ENCODE data around the gene ONECUT1. TPM values are rescaled to one million over a fixed set of nuclear protein-coding genes. Genes with fewer than 3 reads are reported as not detected.
A peak's percentile ranks its signal among the peaks of the same experiment; 100 is the strongest.

Gene ONECUT1
- total and polyA plus RNA-seq, 5 donors from 2014 or later: not detected

GRCh38 chr15:52732551-52732950, 57.6 kb downstream of the ONECUT1 start:
- Histone ChIP-seq H3K27me3 (ENCODE audit: control insufficient read depth, insufficient read depth, low read length) (no peaks in the 10 kb centered on the region), H3K4me3 (ENCODE audit: low read depth, low read length) (no peak overlapping the region), H3K4me1 (ENCODE audit: control insufficient read depth, insufficient read depth, low read length, poor library complexity, severe bottlenecking) (peaks cover 16% of the 10 kb centered on the region), H3K36me3 (ENCODE audit: control insufficient read depth, insufficient read depth, low read length) (no peaks in the 10 kb centered on the region), H3K9me3 (ENCODE audit: control insufficient read depth in 2 of 2, low read length in 2 of 2) (no peaks in the 10 kb centered on the region), H3K27ac (ENCODE audit: insufficient read depth, low read length, poor library complexity, severe bottlenecking) (no peak overlapping the region)
- no peak for DNase-seq
- no peaks in the 10 kb centered on the region for H3K36me3 Mint-ChIP-seq
- H3K4me1 Mint-ChIP-seq: peaks cover 12 to 31% (median 18%) of the 10 kb centered on the region in 4 donors
- no peak for ATAC-seq (ENCODE audit: low read depth in 2 of 2)
- no peaks in the 10 kb centered on the region for H3K27me3 Mint-ChIP-seq
- peak overlapping the region; percentile 17 to 97 (median 60) for H3K27ac Mint-ChIP-seq
- no peaks in the 10 kb centered on the region for H3K9me3 Mint-ChIP-seq
- H3K4me3 Mint-ChIP-seq: no peak overlapping the region

- DNase-seq: no peak
- Mint-ChIP-seq H3K36me3 (no peaks in the 10 kb centered on the region), H3K4me3 (no peak overlapping the region), H3K27ac (peak overlapping the region; percentile 60 to 97 (median 90)), H3K4me1 (peaks cover 12 to 33% (median 20%) of the 10 kb centered on the region in 4 donors), H3K9me3 (no peaks in the 10 kb centered on the region), H3K27me3 (no peaks in the 10 kb centered on the region)
- H3K36me3 ChIP-seq (ENCODE audit: control insufficient read depth, insufficient read depth, low read length): no peaks in the 10 kb centered on the region
- no peaks in the 10 kb centered on the region for H3K27me3 ChIP-seq (ENCODE audit: control insufficient read depth, insufficient read depth, low read length)
- ATAC-seq (ENCODE audit: low read depth in 2 of 2): no peak
- H3K4me3 ChIP-seq (ENCODE audit: low read depth, low read length): no peak overlapping the region
- H3K9me3 ChIP-seq (ENCODE audit: control insufficient read depth in 2 of 2, low read length in 2 of 2): no peaks in the 10 kb centered on the region
- no peak overlapping the region for H3K27ac ChIP-seq (ENCODE audit: insufficient read depth, low read length, poor library complexity, severe bottlenecking)
- H3K4me1 ChIP-seq (ENCODE audit: control insufficient read depth, insufficient read depth, low read length, poor library complexity, severe bottlenecking): peaks cover 16% of the 10 kb centered on the region
These were observed 58.2 kb downstream of the ONECUT1 start for GRCh38 chr15:52731732-52732470.

GRCh38 chr15:52731004-52731403, 59.1 kb downstream of the ONECUT1 start:
- no peaks in the 10 kb centered on the region for H3K9me3 Mint-ChIP-seq
- Histone ChIP-seq H3K36me3 (ENCODE audit: control insufficient read depth, insufficient read depth, low read length) (no peaks in the 10 kb centered on the region), H3K4me1 (ENCODE audit: control insufficient read depth, insufficient read depth, low read length, poor library complexity, severe bottlenecking) (peaks cover 16% of the 10 kb centered on the region), H3K4me3 (ENCODE audit: low read depth, low read length) (no peak overlapping the region), H3K27ac (ENCODE audit: insufficient read depth, low read length, poor library complexity, severe bottlenecking) (no peak overlapping the region), H3K27me3 (ENCODE audit: control insufficient read depth, insufficient read depth, low read length) (no peaks in the 10 kb centered on the region), H3K9me3 (ENCODE audit: control insufficient read depth in 2 of 2, low read length in 2 of 2) (no peaks in the 10 kb centered on the region)
- no peaks in the 10 kb centered on the region for H3K27me3 Mint-ChIP-seq
- ATAC-seq (ENCODE audit: low read depth in 2 of 2) (no peak), DNase-seq (no peak)
- H3K4me3 Mint-ChIP-seq: no peak overlapping the region
- H3K36me3 Mint-ChIP-seq: no peaks in the 10 kb centered on the region
- H3K4me1 Mint-ChIP-seq: peaks cover 12 to 33% (median 20%) of the 10 kb centered on the region in 4 donors
- peak overlapping the region; percentile 90 to 99 (median 97) for H3K27ac Mint-ChIP-seq

GRCh38 chr15:52730594-52730993, 59.5 kb downstream of the ONECUT1 start:
- Mint-ChIP-seq H3K27ac (peak overlapping the region; percentile 92 to 99 (median 97)), H3K9me3 (no peaks in the 10 kb centered on the region)

GRCh38 chr15:52730173-52730572, 60.0 kb downstream of the ONECUT1 start:
- H3K9me3 ChIP-seq (ENCODE audit: control insufficient read depth in 2 of 2, low read length in 2 of 2): no peaks in the 10 kb centered on the region
- Mint-ChIP-seq H3K9me3 (no peaks in the 10 kb centered on the region), H3K27me3 (no peaks in the 10 kb centered on the region), H3K27ac (peak overlapping the region; percentile 92 to 99 (median 97)), H3K4me1 (peaks cover 7 to 30% (median 16%) of the 10 kb centered on the region in 4 donors), H3K4me3 (peak overlapping the region in 3 of 4 donors; percentile 3 to 53 (median 51)), H3K36me3 (no peaks in the 10 kb centered on the region)
- ATAC-seq (ENCODE audit: low read depth in 2 of 2): peak; percentile 99
- H3K36me3 ChIP-seq (ENCODE audit: control insufficient read depth, insufficient read depth, low read length): no peaks in the 10 kb centered on the region
- peak overlapping the region; percentile 56 for H3K27ac ChIP-seq (ENCODE audit: insufficient read depth, low read length, poor library complexity, severe bottlenecking)
- H3K4me3 ChIP-seq (ENCODE audit: low read depth, low read length): peak overlapping the region; percentile 48
- no peaks in the 10 kb centered on the region for H3K27me3 ChIP-seq (ENCODE audit: control insufficient read depth, insufficient read depth, low read length)
- H3K4me1 ChIP-seq (ENCODE audit: control insufficient read depth, insufficient read depth, low read length, poor library complexity, severe bottlenecking): peaks cover 16% of the 10 kb centered on the region
- peak; percentile 4 to 93 (median 74) for DNase-seq

More at GRCh38 chr15:52730594-52730993, 59.5 kb downstream of the ONECUT1 start:
- no peaks in the 10 kb centered on the region for H3K36me3 ChIP-seq (ENCODE audit: control insufficient read depth, insufficient read depth, low read length)
- ATAC-seq (ENCODE audit: low read depth in 2 of 2): no peak
- peak overlapping the region; percentile 56 for H3K27ac ChIP-seq (ENCODE audit: insufficient read depth, low read length, poor library complexity, severe bottlenecking)
- no peak for DNase-seq
- peaks cover 16% of the 10 kb centered on the region for H3K4me1 ChIP-seq (ENCODE audit: control insufficient read depth, insufficient read depth, low read length, poor library complexity, severe bottlenecking)
- Mint-ChIP-seq H3K4me3 (peak overlapping the region in 2 of 4 donors; percentile 3 to 53), H3K27me3 (no peaks in the 10 kb centered on the region), H3K4me1 (peaks cover 11 to 33% (median 19%) of the 10 kb centered on the region in 4 donors), H3K36me3 (no peaks in the 10 kb centered on the region)
- H3K27me3 ChIP-seq (ENCODE audit: control insufficient read depth, insufficient read depth, low read length): no peaks in the 10 kb centered on the region
- no peaks in the 10 kb centered on the region for H3K9me3 ChIP-seq (ENCODE audit: control insufficient read depth in 2 of 2, low read length in 2 of 2)
- peak overlapping the region; percentile 48 for H3K4me3 ChIP-seq (ENCODE audit: low read depth, low read length)

GRCh38 chr15:52728899-52729298, 61.2 kb downstream of the ONECUT1 start:
- Mint-ChIP-seq H3K36me3 (no peaks in the 10 kb centered on the region), H3K4me3 (no peak overlapping the region), H3K4me1 (peaks cover 7 to 30% (median 16%) of the 10 kb centered on the region in 4 donors), H3K27ac (peak overlapping the region in 2 of 3 donors; percentile 48 to 97), H3K27me3 (no peaks in the 10 kb centered on the region), H3K9me3 (no peaks in the 10 kb centered on the region)
- peak in 1 of 3 donors; percentile 19 for DNase-seq
- Histone ChIP-seq H3K27me3 (ENCODE audit: control insufficient read depth, insufficient read depth, low read length) (no peaks in the 10 kb centered on the region), H3K27ac (ENCODE audit: insufficient read depth, low read length, poor library complexity, severe bottlenecking) (no peak overlapping the region), H3K4me1 (ENCODE audit: control insufficient read depth, insufficient read depth, low read length, poor library complexity, severe bottlenecking) (peaks cover 16% of the 10 kb centered on the region), H3K36me3 (ENCODE audit: control insufficient read depth, insufficient read depth, low read length) (no peaks in the 10 kb centered on the region), H3K9me3 (ENCODE audit: control insufficient read depth in 2 of 2, low read length in 2 of 2) (no peaks in the 10 kb centered on the region), H3K4me3 (ENCODE audit: low read depth, low read length) (no peak overlapping the region)
- ATAC-seq (ENCODE audit: low read depth in 2 of 2): no peak

GRCh38 chr15:52727815-52728214, 62.3 kb downstream of the ONECUT1 start:
- no peak overlapping the region for H3K27ac ChIP-seq (ENCODE audit: insufficient read depth, low read length, poor library complexity, severe bottlenecking)
- H3K27me3 Mint-ChIP-seq: peaks cover 4% of the 10 kb centered on the region
- no peaks in the 10 kb centered on the region for H3K36me3 Mint-ChIP-seq
- H3K4me1 ChIP-seq (ENCODE audit: control insufficient read depth, insufficient read depth, low read length, poor library complexity, severe bottlenecking): peaks cover 16% of the 10 kb centered on the region
- peak overlapping the region; percentile 26 to 97 (median 77) for H3K27ac Mint-ChIP-seq
- peaks cover 2% of the 10 kb centered on the region for H3K27me3 ChIP-seq (ENCODE audit: control insufficient read depth, insufficient read depth, low read length)
- no peak overlapping the region for H3K4me3 Mint-ChIP-seq
- H3K36me3 ChIP-seq (ENCODE audit: control insufficient read depth, insufficient read depth, low read length): no peaks in the 10 kb centered on the region
- no peaks in the 10 kb centered on the region for H3K9me3 Mint-ChIP-seq
- H3K4me1 Mint-ChIP-seq: peaks cover 7 to 30% (median 16%) of the 10 kb centered on the region in 4 donors
- H3K4me3 ChIP-seq (ENCODE audit: low read depth, low read length): no peak overlapping the region
- no peak for DNase-seq
- ATAC-seq (ENCODE audit: low read depth in 2 of 2): no peak
- no peaks in the 10 kb centered on the region for H3K9me3 ChIP-seq (ENCODE audit: control insufficient read depth in 2 of 2, low read length in 2 of 2)

- ATAC-seq (ENCODE audit: low read depth in 2 of 2) (no peak), DNase-seq (no peak)
- Histone ChIP-seq H3K27me3 (ENCODE audit: control insufficient read depth, insufficient read depth, low read length) (peaks cover 2% of the 10 kb centered on the region), H3K27ac (ENCODE audit: insufficient read depth, low read length, poor library complexity, severe bottlenecking) (no peak overlapping the region), H3K36me3 (ENCODE audit: control insufficient read depth, insufficient read depth, low read length) (no peaks in the 10 kb centered on the region), H3K4me1 (ENCODE audit: control insufficient read depth, insufficient read depth, low read length, poor library complexity, severe bottlenecking) (peaks cover 16% of the 10 kb centered on the region), H3K9me3 (ENCODE audit: control insufficient read depth in 2 of 2, low read length in 2 of 2) (no peaks in the 10 kb centered on the region), H3K4me3 (ENCODE audit: low read depth, low read length) (no peak overlapping the region)
- H3K4me3 Mint-ChIP-seq: no peak overlapping the region
- peak overlapping the region in 1 of 3 donors; percentile 10 for H3K27ac Mint-ChIP-seq
- peaks cover 7% of the 10 kb centered on the region for H3K27me3 Mint-ChIP-seq
- peaks cover 7 to 25% (median 16%) of the 10 kb centered on the region in 4 donors for H3K4me1 Mint-ChIP-seq
- no peaks in the 10 kb centered on the region for H3K36me3 Mint-ChIP-seq
- H3K9me3 Mint-ChIP-seq: no peaks in the 10 kb centered on the region
These were observed 63.9 kb downstream of the ONECUT1 start for GRCh38 chr15:52726195-52726594.
